H1 (cell line): ENCODE measurements around the gene ZNF394. TPM values are rescaled to one million over a fixed set of nuclear protein-coding genes. Genes with fewer than 3 reads are reported as not detected.
A peak's percentile ranks its signal among the peaks of the same experiment; 100 is the strongest.

ENCODE experiments used
- CEBPB ChIP-seq: IDR thresholded peaks from 2 replicates; pipeline ENCODE4 v1.6.1; 2012; ENCODE audit warnings: low read depth, low read length
- CHD2 ChIP-seq: IDR thresholded peaks from 2 replicates; pipeline ENCODE4 v1.6.1; 2012; ENCODE audit warnings: low read length, improper control_type of control experiment
- GTF2F1 ChIP-seq: IDR thresholded peaks from 2 replicates; pipeline ENCODE4 v1.6.1; 2012; ENCODE audit warnings: low read depth, low read length, improper control_type of control experiment, borderline replicate concordance
- POU5F1 ChIP-seq: IDR thresholded peaks from 2 replicates; pipeline ENCODE4 v1.6.1; 2011; ENCODE audit warnings: low read depth, mild to moderate bottlenecking, low read length, moderate library complexity
- RXRA ChIP-seq: IDR thresholded peaks from 2 replicates; pipeline ENCODE4 v1.6.1; 2011; ENCODE audit warnings: low read depth, mild to moderate bottlenecking, low read length, moderate library complexity; ENCODE audit not compliant: insufficient read depth
- SP4 ChIP-seq: IDR thresholded peaks from 2 replicates; pipeline ENCODE4 v1.6.1; 2012; ENCODE audit warnings: low read length, inconsistent platforms
- ZNF274 ChIP-seq: IDR thresholded peaks from 2 replicates; pipeline ENCODE4 v1.7.0; 2012; ENCODE audit warnings: low read length, borderline replicate concordance; ENCODE audit errors: extremely low read depth
- polyA plus RNA-seq, 7 experiments: library from polyadenylated mRNA; depleted of rRNA in 3 of 7; stranded (reverse) in 5 of 7; unstranded in 2 of 7; fragments of >200 nt in 5 of 7; fragments of 200-250 nt in 2 of 7; gene quantifications; 1 replicate in 5 of 7; 2 replicates in 1 of 7; 4 replicates in 1 of 7; pipeline versions ENCODE4 v1.2.1 to v1.2.3, GENCODE V29; 2011 to 2013; ENCODE audit warnings: missing spikeins in 2 of 7, mixed read lengths in 2 of 7
- total RNA-seq: library from RNA; stranded (reverse); fragmentation: NEBNext Ultra II Directional; extraction: Animal tissue kit (Norgen Biotek cat#: 25700); gene quantifications from 2 replicates; pipeline ENCODE4 v1.2.1, GENCODE V29; 2021
- TF ChIP-seq, protein P1 (sequence below): fragments of 300-600 bp; sonication (generic); IDR thresholded peaks from 2 replicates; pipeline ENCODE4 v1.7.1; 2012; ENCODE audit warnings: low read length, moderate library complexity, mild to moderate bottlenecking, inconsistent platforms; ENCODE audit not compliant: insufficient replicate concordance
- TF ChIP-seq, protein P2 (sequence below): IDR thresholded peaks from 2 replicates; pipeline ENCODE4 v1.6.1; 2012; ENCODE audit warnings: low read length, inconsistent platforms

Gene ZNF394
- total and polyA plus RNA-seq, 2 of the 8 experiments (the other 6 are each of a cell fraction or from before 2014, with no cell fraction given): 6.6 to 19.3 TPM

DNA sequence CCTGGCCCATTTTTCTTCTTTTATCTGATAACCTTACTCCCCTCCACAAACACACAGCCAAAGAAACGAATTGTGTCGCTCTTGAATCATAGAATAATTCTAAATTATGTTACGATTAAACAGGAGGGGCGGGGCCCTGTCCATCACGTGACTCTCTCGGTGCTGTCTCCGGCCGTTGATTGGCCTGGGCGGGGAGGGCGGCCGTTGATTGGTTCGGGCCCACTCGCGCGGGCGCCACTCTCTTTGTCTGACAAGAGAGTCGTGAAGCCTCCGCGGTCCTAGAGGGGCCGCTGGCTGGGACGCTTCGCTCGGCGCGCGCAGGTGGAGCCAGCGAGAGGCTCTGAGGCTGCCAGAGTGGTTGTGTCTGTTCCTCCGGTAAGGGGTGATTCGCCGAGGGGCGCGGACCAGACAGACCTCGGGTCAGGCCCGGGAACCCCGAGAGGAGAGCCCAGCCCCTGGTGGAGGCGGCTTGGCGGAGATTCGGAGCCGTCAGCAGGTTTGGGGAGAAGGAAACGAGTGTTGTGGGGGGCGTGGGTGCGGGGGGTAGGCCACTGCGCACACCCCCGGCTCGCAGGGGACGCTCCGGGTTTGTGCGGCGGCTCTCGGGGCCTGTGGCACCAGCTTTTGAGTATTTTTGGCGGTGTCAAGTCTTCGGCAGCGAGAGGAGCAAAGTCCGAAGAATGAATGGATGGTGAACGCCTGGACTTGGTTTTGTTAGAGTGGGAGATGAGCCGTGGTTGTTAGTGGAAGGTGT, 27.3 kb downstream of the ZNF394 start, which contains the start of gene ZNF789 (continued):
- TF ChIP-seq, protein P1, sequence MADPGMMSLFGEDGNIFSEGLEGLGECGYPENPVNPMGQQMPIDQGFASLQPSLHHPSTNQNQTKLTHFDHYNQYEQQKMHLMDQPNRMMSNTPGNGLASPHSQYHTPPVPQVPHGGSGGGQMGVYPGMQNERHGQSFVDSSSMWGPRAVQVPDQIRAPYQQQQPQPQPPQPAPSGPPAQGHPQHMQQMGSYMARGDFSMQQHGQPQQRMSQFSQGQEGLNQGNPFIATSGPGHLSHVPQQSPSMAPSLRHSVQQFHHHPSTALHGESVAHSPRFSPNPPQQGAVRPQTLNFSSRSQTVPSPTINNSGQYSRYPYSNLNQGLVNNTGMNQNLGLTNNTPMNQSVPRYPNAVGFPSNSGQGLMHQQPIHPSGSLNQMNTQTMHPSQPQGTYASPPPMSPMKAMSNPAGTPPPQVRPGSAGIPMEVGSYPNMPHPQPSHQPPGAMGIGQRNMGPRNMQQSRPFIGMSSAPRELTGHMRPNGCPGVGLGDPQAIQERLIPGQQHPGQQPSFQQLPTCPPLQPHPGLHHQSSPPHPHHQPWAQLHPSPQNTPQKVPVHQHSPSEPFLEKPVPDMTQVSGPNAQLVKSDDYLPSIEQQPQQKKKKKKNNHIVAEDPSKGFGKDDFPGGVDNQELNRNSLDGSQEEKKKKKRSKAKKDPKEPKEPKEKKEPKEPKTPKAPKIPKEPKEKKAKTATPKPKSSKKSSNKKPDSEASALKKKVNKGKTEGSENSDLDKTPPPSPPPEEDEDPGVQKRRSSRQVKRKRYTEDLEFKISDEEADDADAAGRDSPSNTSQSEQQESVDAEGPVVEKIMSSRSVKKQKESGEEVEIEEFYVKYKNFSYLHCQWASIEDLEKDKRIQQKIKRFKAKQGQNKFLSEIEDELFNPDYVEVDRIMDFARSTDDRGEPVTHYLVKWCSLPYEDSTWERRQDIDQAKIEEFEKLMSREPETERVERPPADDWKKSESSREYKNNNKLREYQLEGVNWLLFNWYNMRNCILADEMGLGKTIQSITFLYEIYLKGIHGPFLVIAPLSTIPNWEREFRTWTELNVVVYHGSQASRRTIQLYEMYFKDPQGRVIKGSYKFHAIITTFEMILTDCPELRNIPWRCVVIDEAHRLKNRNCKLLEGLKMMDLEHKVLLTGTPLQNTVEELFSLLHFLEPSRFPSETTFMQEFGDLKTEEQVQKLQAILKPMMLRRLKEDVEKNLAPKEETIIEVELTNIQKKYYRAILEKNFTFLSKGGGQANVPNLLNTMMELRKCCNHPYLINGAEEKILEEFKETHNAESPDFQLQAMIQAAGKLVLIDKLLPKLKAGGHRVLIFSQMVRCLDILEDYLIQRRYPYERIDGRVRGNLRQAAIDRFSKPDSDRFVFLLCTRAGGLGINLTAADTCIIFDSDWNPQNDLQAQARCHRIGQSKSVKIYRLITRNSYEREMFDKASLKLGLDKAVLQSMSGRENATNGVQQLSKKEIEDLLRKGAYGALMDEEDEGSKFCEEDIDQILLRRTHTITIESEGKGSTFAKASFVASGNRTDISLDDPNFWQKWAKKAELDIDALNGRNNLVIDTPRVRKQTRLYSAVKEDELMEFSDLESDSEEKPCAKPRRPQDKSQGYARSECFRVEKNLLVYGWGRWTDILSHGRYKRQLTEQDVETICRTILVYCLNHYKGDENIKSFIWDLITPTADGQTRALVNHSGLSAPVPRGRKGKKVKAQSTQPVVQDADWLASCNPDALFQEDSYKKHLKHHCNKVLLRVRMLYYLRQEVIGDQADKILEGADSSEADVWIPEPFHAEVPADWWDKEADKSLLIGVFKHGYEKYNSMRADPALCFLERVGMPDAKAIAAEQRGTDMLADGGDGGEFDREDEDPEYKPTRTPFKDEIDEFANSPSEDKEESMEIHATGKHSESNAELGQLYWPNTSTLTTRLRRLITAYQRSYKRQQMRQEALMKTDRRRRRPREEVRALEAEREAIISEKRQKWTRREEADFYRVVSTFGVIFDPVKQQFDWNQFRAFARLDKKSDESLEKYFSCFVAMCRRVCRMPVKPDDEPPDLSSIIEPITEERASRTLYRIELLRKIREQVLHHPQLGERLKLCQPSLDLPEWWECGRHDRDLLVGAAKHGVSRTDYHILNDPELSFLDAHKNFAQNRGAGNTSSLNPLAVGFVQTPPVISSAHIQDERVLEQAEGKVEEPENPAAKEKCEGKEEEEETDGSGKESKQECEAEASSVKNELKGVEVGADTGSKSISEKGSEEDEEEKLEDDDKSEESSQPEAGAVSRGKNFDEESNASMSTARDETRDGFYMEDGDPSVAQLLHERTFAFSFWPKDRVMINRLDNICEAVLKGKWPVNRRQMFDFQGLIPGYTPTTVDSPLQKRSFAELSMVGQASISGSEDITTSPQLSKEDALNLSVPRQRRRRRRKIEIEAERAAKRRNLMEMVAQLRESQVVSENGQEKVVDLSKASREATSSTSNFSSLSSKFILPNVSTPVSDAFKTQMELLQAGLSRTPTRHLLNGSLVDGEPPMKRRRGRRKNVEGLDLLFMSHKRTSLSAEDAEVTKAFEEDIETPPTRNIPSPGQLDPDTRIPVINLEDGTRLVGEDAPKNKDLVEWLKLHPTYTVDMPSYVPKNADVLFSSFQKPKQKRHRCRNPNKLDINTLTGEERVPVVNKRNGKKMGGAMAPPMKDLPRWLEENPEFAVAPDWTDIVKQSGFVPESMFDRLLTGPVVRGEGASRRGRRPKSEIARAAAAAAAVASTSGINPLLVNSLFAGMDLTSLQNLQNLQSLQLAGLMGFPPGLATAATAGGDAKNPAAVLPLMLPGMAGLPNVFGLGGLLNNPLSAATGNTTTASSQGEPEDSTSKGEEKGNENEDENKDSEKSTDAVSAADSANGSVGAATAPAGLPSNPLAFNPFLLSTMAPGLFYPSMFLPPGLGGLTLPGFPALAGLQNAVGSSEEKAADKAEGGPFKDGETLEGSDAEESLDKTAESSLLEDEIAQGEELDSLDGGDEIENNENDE: no peak
- TF ChIP-seq SP4: peak; percentile 69; the same call in 1 of the 2 replicates
- peak; percentile 78 for TF ChIP-seq GTF2F1
- no peak for TF ChIP-seq RXRA
- peak; percentile 75; the same call in 1 of the 2 replicates for TF ChIP-seq CHD2
- TF ChIP-seq, protein P2, sequence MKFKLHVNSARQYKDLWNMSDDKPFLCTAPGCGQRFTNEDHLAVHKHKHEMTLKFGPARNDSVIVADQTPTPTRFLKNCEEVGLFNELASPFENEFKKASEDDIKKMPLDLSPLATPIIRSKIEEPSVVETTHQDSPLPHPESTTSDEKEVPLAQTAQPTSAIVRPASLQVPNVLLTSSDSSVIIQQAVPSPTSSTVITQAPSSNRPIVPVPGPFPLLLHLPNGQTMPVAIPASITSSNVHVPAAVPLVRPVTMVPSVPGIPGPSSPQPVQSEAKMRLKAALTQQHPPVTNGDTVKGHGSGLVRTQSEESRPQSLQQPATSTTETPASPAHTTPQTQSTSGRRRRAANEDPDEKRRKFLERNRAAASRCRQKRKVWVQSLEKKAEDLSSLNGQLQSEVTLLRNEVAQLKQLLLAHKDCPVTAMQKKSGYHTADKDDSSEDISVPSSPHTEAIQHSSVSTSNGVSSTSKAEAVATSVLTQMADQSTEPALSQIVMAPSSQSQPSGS: no peak
- no peak for TF ChIP-seq POU5F1
- TF ChIP-seq ZNF274: no peak
- TF ChIP-seq CEBPB: no peak
